GM23338 (cell line): ENCODE data around the gene GALNT14. TPM values are rescaled to one million over a fixed set of nuclear protein-coding genes. Genes with fewer than 3 reads are reported as not detected.

ENCODE experiments used
- ATAC-seq: fragments of 200-7000 bp; cut with Tn5 transposase; 3 replicates; pipeline ENCODE4 v1.9.1; 2020
- DNase-seq: peaks from one replicate; pipeline ENCODE4 v3.0.0-alpha.2; 2015; ENCODE audit warnings: low spot score
- H2AFZ ChIP-seq: fragments of 200-600 bp; sonication (generic); 2 replicates; pipeline ENCODE4 v1.8.0; 2016; ENCODE audit warnings: antibody characterized with exemption, mild to moderate bottlenecking, moderate library complexity
- H3F3A ChIP-seq: fragments of 200-600 bp; sonication (generic); replicated peaks from 2 replicates; pipeline ENCODE4 v1.8.0; 2017; ENCODE audit warnings: antibody characterized with exemption, mixed run types, low read depth
- H3K27ac ChIP-seq: fragments of 200-600 bp; sonication (generic); 2 replicates; pipeline ENCODE4 v1.6.1; 2016; ENCODE audit warnings: low read depth
- H3K27me3 ChIP-seq: fragments of 200-600 bp; sonication (generic); 2 replicates; pipeline ENCODE4 v1.8.0; 2016; ENCODE audit warnings: mild to moderate bottlenecking, mixed run types, moderate library complexity; ENCODE audit not compliant: insufficient read depth
- H3K36me3 ChIP-seq: fragments of 200-600 bp; sonication (generic); 2 replicates; pipeline ENCODE4 v1.8.0; 2016; ENCODE audit warnings: mild to moderate bottlenecking; ENCODE audit not compliant: insufficient read depth
- H3K4me1 ChIP-seq: fragments of 200-600 bp; sonication (generic); 2 replicates; pipeline ENCODE4 v1.8.0; 2016; ENCODE audit warnings: mild to moderate bottlenecking, moderate library complexity; ENCODE audit not compliant: insufficient read depth
- H3K4me2 ChIP-seq: fragments of 200-600 bp; sonication (generic); 2 replicates; pipeline ENCODE4 v1.7.1; 2017; ENCODE audit warnings: mixed run types
- H3K4me3 ChIP-seq: fragments of 200-600 bp; sonication (generic); 2 replicates; pipeline ENCODE4 v1.6.1; 2016; ENCODE audit warnings: mixed run types
- H3K79me2 ChIP-seq: fragments of 200-600 bp; sonication (generic); replicated peaks from 2 replicates; pipeline ENCODE4 v1.8.0; 2017; ENCODE audit warnings: mild to moderate bottlenecking; ENCODE audit not compliant: insufficient read depth
- H3K9me2 ChIP-seq: fragments of 200-600 bp; sonication (generic); 2 replicates; pipeline ENCODE4 v1.8.0; 2017; ENCODE audit not compliant: insufficient read depth
- H4K20me1 ChIP-seq: fragments of 200-600 bp; sonication (generic); replicated peaks from 2 replicates; pipeline ENCODE4 v1.8.0; 2017; ENCODE audit warnings: mild to moderate bottlenecking; ENCODE audit not compliant: insufficient read depth
- H3K27ac Mint-ChIP-seq: 2 replicates; pipeline ENCODE4 v1.8.0; 2020; ENCODE audit warnings: inconsistent platforms, mild to moderate bottlenecking, moderate library complexity, mixed read lengths
- H3K27me3 Mint-ChIP-seq: 3 replicates; pipeline ENCODE4 v1.8.0; 2022; ENCODE audit warnings: low read depth, mild to moderate bottlenecking, moderate library complexity, mixed read lengths, inconsistent platforms; ENCODE audit not compliant: insufficient read depth, poor library complexity
- H3K36me3 Mint-ChIP-seq: 3 replicates; pipeline ENCODE4 v1.8.0; 2021; ENCODE audit warnings: low read depth, mild to moderate bottlenecking, inconsistent platforms, moderate library complexity, mixed read lengths
- H3K4me1 Mint-ChIP-seq: 3 replicates; pipeline ENCODE4 v1.8.0; 2020; ENCODE audit warnings: mild to moderate bottlenecking, inconsistent platforms, mixed read lengths
- H3K4me3 Mint-ChIP-seq: 3 replicates; pipeline ENCODE4 v1.8.0; 2021; ENCODE audit warnings: moderate library complexity, mild to moderate bottlenecking, inconsistent platforms, mixed read lengths
- H3K9me3 Mint-ChIP-seq: 3 replicates; pipeline ENCODE4 v1.8.0; 2020; ENCODE audit warnings: moderate library complexity, mild to moderate bottlenecking, inconsistent platforms, mixed read lengths
- CREB1 ChIP-seq: fragments of 250-450 bp; sonication (Bioruptor Pico); IDR thresholded peaks from 2 replicates; pipeline ENCODE4 v1.5.0; 2020; ENCODE audit warnings: low read depth, mild to moderate bottlenecking, moderate library complexity
- CTCF ChIP-seq, 2 experiments: fragments of 200-600 bp in 1 of 2; sonication (generic) in 1 of 2; conservative IDR thresholded peaks; 2 replicates each; pipeline versions ENCODE4 v1.5.1 to v1.6.1; 2016 to 2017; ENCODE audit warnings: antibody characterized with exemption in 2 of 2, low read depth in 2 of 2, mild to moderate bottlenecking in 2 of 2, moderate library complexity in 1 of 2
- ETS1 ChIP-seq: IDR thresholded peaks from 2 replicates; pipeline ENCODE4 v1.6.1; 2016; ENCODE audit warnings: antibody characterized with exemption
- EZH2 ChIP-seq: fragments of 200-600 bp; sonication (generic); IDR thresholded peaks from one replicate; pipeline ENCODE4 v1.8.0; 2017; ENCODE audit warnings: antibody characterized with exemption, mild to moderate bottlenecking, low read depth; ENCODE audit not compliant: unreplicated experiment
- EZH2phosphoT487 ChIP-seq: fragments of 200-600 bp; sonication (generic); IDR thresholded peaks from one replicate; pipeline ENCODE4 v1.8.1; 2018; ENCODE audit warnings: antibody characterized with exemption; ENCODE audit not compliant: unreplicated experiment
- JUNB ChIP-seq: IDR thresholded peaks from one replicate; pipeline ENCODE4 v1.6.1; 2016; ENCODE audit warnings: antibody characterized with exemption; ENCODE audit not compliant: unreplicated experiment
- NANOG ChIP-seq: IDR thresholded peaks from 2 replicates; pipeline ENCODE4 v1.6.1; 2016; ENCODE audit warnings: antibody characterized with exemption, borderline replicate concordance
- POLR2AphosphoS5 ChIP-seq: IDR thresholded peaks from 2 replicates; pipeline ENCODE4 v1.6.1; 2016; ENCODE audit warnings: antibody characterized with exemption, low read depth
- REST ChIP-seq: IDR thresholded peaks from one replicate; pipeline ENCODE4 v1.6.1; 2018; ENCODE audit warnings: antibody characterized with exemption; ENCODE audit not compliant: unreplicated experiment
- STAT1 ChIP-seq: IDR thresholded peaks from one replicate; pipeline ENCODE4 v1.6.1; 2016; ENCODE audit warnings: antibody characterized with exemption; ENCODE audit not compliant: unreplicated experiment
- ZNF114 ChIP-seq: fragments of 250-450 bp; sonication (Bioruptor Pico); IDR thresholded peaks from 2 replicates; pipeline ENCODE4 v1.5.0; 2020; ENCODE audit warnings: mild to moderate bottlenecking, moderate library complexity
- ZNF331 ChIP-seq: fragments of 250-450 bp; sonication (Bioruptor Pico); IDR thresholded peaks from 2 replicates; pipeline ENCODE4 v1.5.0; 2020; ENCODE audit warnings: low read depth, mild to moderate bottlenecking, moderate library complexity
- ZNF462 ChIP-seq: fragments of 250-450 bp; sonication (Bioruptor Pico); IDR thresholded peaks from 2 replicates; pipeline ENCODE4 v1.5.0; 2020; ENCODE audit warnings: mild to moderate bottlenecking, moderate library complexity
- polyA plus RNA-seq: library from polyadenylated mRNA; unstranded; fragments of >200 nt; fragmentation: Nextera tagmentation; extraction: Ambion mirVana; gene quantifications from 2 replicates; pipeline ENCODE4 v1.2.1, GENCODE V29; 2016
- total RNA-seq: library from RNA; depleted of rRNA; stranded (reverse); fragments of >200 nt; shearing (Covaris generic); gene quantifications from 2 replicates; pipeline ENCODE4 v1.2.3, GENCODE V29; 2014

GALNT14 gene
- total and polyA plus RNA-seq, 2 experiments from 2014 or later, result 5.4 to 7.7 TPM

- H2AFZ ChIP-seq, result no peak overlapping the region
- H3K4me2 ChIP-seq, result no peak overlapping the region
- H3K79me2 ChIP-seq, result no peaks in the 10 kb centered on the region
- H3K4me3 ChIP-seq, result no peak overlapping the region
- no peak overlapping the region for H3K4me3 Mint-ChIP-seq
- ATAC-seq, result no peak
- peaks cover 9% of the 10 kb centered on the region for H3K9me2 ChIP-seq
- no peak for DNase-seq
- H3K9me3 Mint-ChIP-seq, result no peaks in the 10 kb centered on the region
- H3F3A ChIP-seq, result no peaks in the 10 kb centered on the region
- H3K4me1 ChIP-seq, result no peaks in the 10 kb centered on the region
- no peak overlapping the region for H3K27ac ChIP-seq
- H3K27me3 ChIP-seq, result no peaks in the 10 kb centered on the region
- H3K27ac Mint-ChIP-seq, result no peak overlapping the region
- H4K20me1 ChIP-seq, result no peaks in the 10 kb centered on the region
- H3K36me3 Mint-ChIP-seq, result no peaks in the 10 kb centered on the region
- no peaks in the 10 kb centered on the region for H3K4me1 Mint-ChIP-seq
- TF ChIP-seq NANOG (no peak), ZNF331 (CRISPR knock-in tag) (no peak), ETS1 (no peak), EZH2phosphoT487 (no peak), ZNF114 (no peak), REST (no peak), JUNB (no peak), CTCF (conservative IDR thresholded peaks at IDR 0.05; ENCODE audit: low read depth in 2 of 2) (no peak), STAT1 (no peak), ZNF462 (CRISPR knock-in tag) (no peak), POLR2AphosphoS5 (no peak), EZH2 (no peak), CREB1 (CRISPR knock-in tag) (no peak)
- H3K27me3 Mint-ChIP-seq, result peaks cover 2% of the 10 kb centered on the region
- H3K36me3 ChIP-seq, result no peaks in the 10 kb centered on the region
Measured at GRCh38 chr2:31049916-31050588, 88.2 kb downstream of the GALNT14 start.
